SU-DHL-6 (cell line): ENCODE results near the gene CYP1B1.

Experiments
- CTCF ChIP-seq: fragments of 200-600 bp; sonication (generic); IDR thresholded peaks from one replicate; pipeline ENCODE4 v1.5.1; 2017; ENCODE audit warnings: antibody characterized with exemption, mild to moderate bottlenecking, low read length, moderate library complexity; ENCODE audit not compliant: insufficient read depth, poor library complexity, severe bottlenecking
- EZH2phosphoT487 ChIP-seq: fragments of 200-600 bp; sonication (generic), shearing (Covaris generic); conservative IDR thresholded peaks from 2 replicates; pipeline ENCODE4 v1.6.1; 2018; ENCODE audit warnings: mild to moderate bottlenecking, antibody characterized with exemption, low read length, moderate library complexity, mixed read lengths

DNA sequence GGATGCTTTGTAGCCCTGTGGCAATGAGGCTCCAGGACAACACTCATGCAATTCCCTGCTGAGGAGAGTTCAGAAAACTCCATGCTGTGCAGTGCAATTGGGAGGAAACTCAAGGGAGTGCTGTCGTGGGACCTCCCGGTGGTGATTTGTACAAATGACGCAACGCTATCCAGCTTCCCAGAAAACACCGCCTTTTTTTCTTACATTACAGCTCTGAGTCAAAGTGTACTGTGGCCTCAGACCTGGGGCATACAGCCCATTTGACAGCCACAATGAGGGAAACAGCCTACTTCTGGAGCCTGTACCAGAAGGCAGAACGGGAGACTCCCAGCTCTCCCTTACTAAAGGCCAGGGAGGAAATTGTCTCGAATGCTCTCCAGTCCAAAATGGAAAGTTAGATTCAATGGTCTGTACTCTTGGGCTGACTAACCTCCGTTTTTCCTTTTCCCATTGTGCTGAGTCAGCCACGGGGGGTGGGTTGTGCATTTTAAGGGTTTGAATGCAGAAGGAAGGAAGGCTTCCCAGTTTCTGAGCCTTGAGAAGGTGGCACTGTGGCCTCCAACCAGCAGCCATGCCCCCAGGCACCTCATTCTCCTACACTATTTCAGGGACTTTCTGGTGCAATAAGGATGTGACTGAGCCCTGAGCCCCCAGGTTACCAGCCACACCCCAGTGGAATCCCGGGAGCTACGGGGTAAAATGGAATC, 16.4 kb upstream of the CYP1B1 start:
- TF ChIP-seq CTCF (no peak), EZH2phosphoT487 (no peak)
